Hepatocyte (in vitro differentiated cells): ENCODE results near the gene SRP19.

Source experiments
- CTCF ChIP-seq: fragments of 200-600 bp; sonication (generic); IDR thresholded peaks from 2 replicates; pipeline ENCODE4 v1.5.1; 2016; ENCODE audit warnings: antibody characterized with exemption, mild to moderate bottlenecking; ENCODE audit not compliant: poor library complexity
- EZH2 ChIP-seq: fragments of 200-600 bp; sonication (generic); IDR thresholded peaks from 2 replicates; pipeline ENCODE4 v1.6.1; 2016; ENCODE audit warnings: antibody characterized with exemption, mild to moderate bottlenecking, borderline replicate concordance
- EZH2phosphoT487 ChIP-seq: fragments of 200-600 bp; sonication (generic); IDR thresholded peaks from one replicate; pipeline ENCODE4 v1.6.1; 2018; ENCODE audit warnings: antibody characterized with exemption, mild to moderate bottlenecking, low read depth, moderate library complexity; ENCODE audit not compliant: unreplicated experiment, severe bottlenecking

DNA sequence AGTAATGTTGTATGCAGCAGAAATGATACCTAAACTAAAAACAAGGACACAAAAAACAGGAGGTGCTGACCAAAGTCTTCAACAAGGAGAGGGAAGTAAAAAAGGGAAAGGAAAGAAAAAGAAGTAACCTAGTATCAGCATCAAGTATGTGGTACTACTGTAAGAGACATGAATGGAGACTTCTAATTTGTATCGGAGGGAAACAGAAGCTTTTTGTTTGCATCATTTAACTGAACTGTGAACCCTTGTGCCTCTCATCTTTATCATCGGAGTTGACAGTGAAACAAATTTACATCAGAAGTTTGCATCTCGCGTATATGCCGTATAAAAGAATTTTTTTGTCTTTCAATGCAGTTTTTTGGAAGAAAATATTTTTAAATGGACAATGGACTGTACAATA lies 6.3 kb downstream of the SRP19 start:
- no peak for TF ChIP-seq CTCF
- no peak for TF ChIP-seq EZH2
- no peak for TF ChIP-seq EZH2phosphoT487
